Measurements from ENCODE around the gene NARS2.
"Not testable (repeated sequence)": the region's sequence is repeated elsewhere in the genome, so short reads cannot be mapped to it uniquely, and the experiment has no call there.

The NARS2 gene

GRCh38 chr11:78574386-78575381 is at the start of gene NARS2:
TSS of gene NARS2 (minus strand) at chr11:78574864. CDS start at chr11:78574488, 376 bp downstream.
- DNase-seq = peak; percentile 68 to 98 (median 94)

- no peak for DNase-seq
These were observed 48.0 kb upstream of the NARS2 start for GRCh38 chr11:78622666-78623065.

GRCh38 chr11:78620159-78620558 is 45.5 kb upstream of the NARS2 start:
- no peak for DNase-seq

GRCh38 chr11:78615724-78616123 is 41.1 kb upstream of the NARS2 start:
- no peak for DNase-seq

GRCh38 chr11:78613378-78613813 is 38.7 kb upstream of the NARS2 start:
- no peak for DNase-seq

- no peak for DNase-seq
These were observed 38.2 kb upstream of the NARS2 start for GRCh38 chr11:78612721-78613377.

- not testable (repeated sequence) for DNase-seq
These were observed 34.7 kb upstream of the NARS2 start for GRCh38 chr11:78609321-78609720.

GRCh38 chr11:78607696-78608095 is 33.0 kb upstream of the NARS2 start:
- DNase-seq = no peak

GRCh38 chr11:78606667-78607066 is 32.0 kb upstream of the NARS2 start:
- no peak for DNase-seq

- DNase-seq = no peak
These were observed 30.6 kb upstream of the NARS2 start for GRCh38 chr11:78605296-78605695.

GRCh38 chr11:78603792-78604191 is 29.1 kb upstream of the NARS2 start:
- DNase-seq = no peak

GRCh38 chr11:78602771-78603170 is 28.1 kb upstream of the NARS2 start:
- DNase-seq = not testable (repeated sequence)

- not testable (repeated sequence) for DNase-seq
These were observed 26.4 kb upstream of the NARS2 start for GRCh38 chr11:78601066-78601465.

GRCh38 chr11:78597579-78597978 is 22.9 kb upstream of the NARS2 start:
- not testable (repeated sequence) for DNase-seq

GRCh38 chr11:78595436-78596130 is 20.9 kb upstream of the NARS2 start:
- no peak for DNase-seq

- no peak for DNase-seq
These were observed 20.1 kb upstream of the NARS2 start for GRCh38 chr11:78594814-78595213.

- no peak for DNase-seq
These were observed 13.9 kb upstream of the NARS2 start for GRCh38 chr11:78588517-78588916.

- DNase-seq = no peak
These were observed 12.8 kb upstream of the NARS2 start for GRCh38 chr11:78587446-78587845.

- no peak for DNase-seq
These were observed 11.9 kb upstream of the NARS2 start for GRCh38 chr11:78586452-78587046.

- DNase-seq = no peak
These were observed 9.2 kb upstream of the NARS2 start for GRCh38 chr11:78583889-78584288.

- DNase-seq = no peak
These were observed 2.8 kb upstream of the NARS2 start for GRCh38 chr11:78577495-78577894.

Data from amygdala (tissue), 56 donors.